ENCODE measurements around the gene TRIM14. TPM values are rescaled to one million over a fixed set of nuclear protein-coding genes. Genes with fewer than 3 reads are reported as not detected.

Gene TRIM14
- total RNA-seq, 1 experiment from 2014 or later, result 12.5 TPM

DNA sequence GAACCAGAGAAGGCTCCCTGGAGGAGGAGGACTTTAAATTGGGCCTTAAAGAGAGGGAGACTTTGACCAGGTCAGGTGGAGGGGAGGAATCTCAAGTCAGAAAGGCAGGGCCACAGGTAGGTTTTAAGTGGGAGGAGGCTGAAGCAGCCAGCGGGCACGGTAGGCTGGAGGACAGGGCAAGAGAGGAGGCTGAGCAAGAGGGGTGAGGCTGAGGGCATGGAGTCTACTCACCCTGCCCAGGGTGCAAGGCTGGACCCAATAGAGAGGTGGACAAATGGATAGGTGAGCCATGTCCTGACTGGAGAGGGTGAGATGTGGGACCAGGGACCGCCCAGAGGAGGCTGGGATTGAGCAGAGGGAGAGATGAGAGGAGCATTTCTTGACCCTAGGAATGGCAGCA is 25.6 kb upstream of the TRIM14 start:
- Histone ChIP-seq H2BK20ac (ENCODE audit: low read depth, low read length, poor library complexity, severe bottlenecking) (no peak overlapping the region), H3K79me2 (ENCODE audit: insufficient read depth, low read length) (no peaks in the 10 kb centered on the region), H2BK15ac (ENCODE audit: low read depth, low read length) (no peak overlapping the region), H2AK5ac (ENCODE audit: insufficient read length, low read length) (no peak overlapping the region), H2AFZ (ENCODE audit: low read length) (no peak overlapping the region), H3K23me2 (ENCODE audit: insufficient read length, low read depth, low read length, poor library complexity, severe bottlenecking) (no peaks in the 10 kb centered on the region), H4K20me1 (ENCODE audit: control insufficient read depth, insufficient read depth, insufficient read length) (no peaks in the 10 kb centered on the region), H2BK12ac (ENCODE audit: insufficient read length, low read depth, low read length) (no peak overlapping the region), H3K27ac (ENCODE audit: insufficient read length, low read depth, low read length) (no peak overlapping the region), H4K8ac (replicated peaks; ENCODE audit: insufficient read length, low read depth, low read length) (no peak overlapping the region), H4K5ac (ENCODE audit: insufficient read length, low read depth, low read length) (no peak overlapping the region), H3K18ac (ENCODE audit: insufficient read length, low read depth, low read length) (no peak overlapping the region), H3K23ac (ENCODE audit: insufficient read length, low read depth, low read length) (no peak overlapping the region), H3K56ac (ENCODE audit: insufficient read length, low read depth, low read length) (no peak overlapping the region), H2BK120ac (ENCODE audit: low read depth, low read length, poor library complexity, severe bottlenecking) (no peak overlapping the region), H3K4ac (ENCODE audit: low read depth, low read length) (no peak overlapping the region), H3T11ph (ENCODE audit: low read length) (no peak overlapping the region), H3K9me3 (ENCODE audit: control insufficient read depth, low read depth, low read length) (no peaks in the 10 kb centered on the region), H2BK5ac (ENCODE audit: insufficient read length, low read length) (no peak overlapping the region), H3K4me2 (ENCODE audit: insufficient read depth, insufficient read length, low read length) (no peak overlapping the region), H3K9ac (ENCODE audit: extremely low read depth, insufficient read length, low read length) (no peak overlapping the region), H3K27me3 (ENCODE audit: insufficient read depth, low read length) (no peaks in the 10 kb centered on the region), H3K4me1 (ENCODE audit: insufficient read depth, low read length) (no peaks in the 10 kb centered on the region), H4K91ac (ENCODE audit: insufficient read length, low read depth, low read length) (no peak overlapping the region), H3K14ac (ENCODE audit: insufficient read depth, low read length) (no peak overlapping the region), H3K79me1 (ENCODE audit: insufficient read depth, low read depth, low read length, poor library complexity, severe bottlenecking) (no peaks in the 10 kb centered on the region)
- no peaks in the 10 kb centered on the region for H3K27me3 Mint-ChIP-seq (ENCODE audit: low read depth)
- no peak overlapping the region for H3K4me3 Mint-ChIP-seq
- TF ChIP-seq, protein P1, sequence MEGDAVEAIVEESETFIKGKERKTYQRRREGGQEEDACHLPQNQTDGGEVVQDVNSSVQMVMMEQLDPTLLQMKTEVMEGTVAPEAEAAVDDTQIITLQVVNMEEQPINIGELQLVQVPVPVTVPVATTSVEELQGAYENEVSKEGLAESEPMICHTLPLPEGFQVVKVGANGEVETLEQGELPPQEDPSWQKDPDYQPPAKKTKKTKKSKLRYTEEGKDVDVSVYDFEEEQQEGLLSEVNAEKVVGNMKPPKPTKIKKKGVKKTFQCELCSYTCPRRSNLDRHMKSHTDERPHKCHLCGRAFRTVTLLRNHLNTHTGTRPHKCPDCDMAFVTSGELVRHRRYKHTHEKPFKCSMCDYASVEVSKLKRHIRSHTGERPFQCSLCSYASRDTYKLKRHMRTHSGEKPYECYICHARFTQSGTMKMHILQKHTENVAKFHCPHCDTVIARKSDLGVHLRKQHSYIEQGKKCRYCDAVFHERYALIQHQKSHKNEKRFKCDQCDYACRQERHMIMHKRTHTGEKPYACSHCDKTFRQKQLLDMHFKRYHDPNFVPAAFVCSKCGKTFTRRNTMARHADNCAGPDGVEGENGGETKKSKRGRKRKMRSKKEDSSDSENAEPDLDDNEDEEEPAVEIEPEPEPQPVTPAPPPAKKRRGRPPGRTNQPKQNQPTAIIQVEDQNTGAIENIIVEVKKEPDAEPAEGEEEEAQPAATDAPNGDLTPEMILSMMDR (conservative IDR thresholded peaks at IDR 0.05), result no peak
- peak overlapping the region in 2 of 3 experiments; percentile 76 to 93; a peak in 3 of 7 replicates for H3K27ac Mint-ChIP-seq
- WGBS (ENCODE audit: extremely low coverage, insufficient read length, low lambda C conversion rate), result no CpG with 5 or more reads among the region's 3 CpGs
- H3K4me1 Mint-ChIP-seq, result peaks cover 7 to 11% of the 10 kb centered on the region in 2 experiments; a peak in 3 of 4 replicates
- H3K36me3 Mint-ChIP-seq (ENCODE audit: insufficient read depth in 1 of 3, low read depth in 3 of 3), result peaks cover 0 to 5% (median 0%) of the 10 kb centered on the region in 3 experiments; a peak in 2 of 7 replicates
- no peak for DNase-seq
- no peaks in the 10 kb centered on the region for H3K9me3 Mint-ChIP-seq
